K562 (cell line): ENCODE results near the gene GFAP.

Experiments used
- CHD2 ChIP-seq: IDR thresholded peaks from 2 replicates; pipeline ENCODE4 v1.6.1; 2011; ENCODE audit warnings: low read depth, low read length
- KLF13 ChIP-seq: fragments of 450-650 bp; IDR thresholded peaks from 2 replicates; pipeline ENCODE4 v1.6.1; 2016; ENCODE audit warnings: missing genetic modification characterization, low read depth, mild to moderate bottlenecking, missing compliant biosample characterization, moderate library complexity, borderline replicate concordance
- ZNF12 ChIP-seq: sonication (generic); formaldehyde crosslinking; IDR thresholded peaks from 2 replicates; pipeline ENCODE4 v1.4.0; 2020; ENCODE audit warnings: mild to moderate bottlenecking, missing genetic modification reagents
- TF ChIP-seq, protein P1 (sequence below), 3 experiments: IDR thresholded peaks in 2 of 3; conservative IDR thresholded peaks in 1 of 3; 2 replicates each; pipeline ENCODE4 v1.5.1; 2011 to 2012; ENCODE audit warnings: low read length in 3 of 3, mild to moderate bottlenecking in 3 of 3, control low read depth in 2 of 3, improper control_type of control experiment in 1 of 3, inconsistent platforms in 1 of 3, low read depth in 1 of 3, mixed read lengths in 1 of 3, moderate library complexity in 1 of 3; ENCODE audit not compliant: insufficient read depth in 2 of 3
- TF ChIP-seq, protein P2 (sequence below), 2 experiments: fragments of 450-650 bp in 1 of 2; sonication (generic) in 1 of 2; formaldehyde crosslinking; conservative IDR thresholded peaks; 2 replicates each; pipeline versions ENCODE4 v1.4.0 to v1.8.1; 2020 to 2022; ENCODE audit warnings: mild to moderate bottlenecking in 1 of 2, missing genetic modification reagents in 1 of 2

DNA sequence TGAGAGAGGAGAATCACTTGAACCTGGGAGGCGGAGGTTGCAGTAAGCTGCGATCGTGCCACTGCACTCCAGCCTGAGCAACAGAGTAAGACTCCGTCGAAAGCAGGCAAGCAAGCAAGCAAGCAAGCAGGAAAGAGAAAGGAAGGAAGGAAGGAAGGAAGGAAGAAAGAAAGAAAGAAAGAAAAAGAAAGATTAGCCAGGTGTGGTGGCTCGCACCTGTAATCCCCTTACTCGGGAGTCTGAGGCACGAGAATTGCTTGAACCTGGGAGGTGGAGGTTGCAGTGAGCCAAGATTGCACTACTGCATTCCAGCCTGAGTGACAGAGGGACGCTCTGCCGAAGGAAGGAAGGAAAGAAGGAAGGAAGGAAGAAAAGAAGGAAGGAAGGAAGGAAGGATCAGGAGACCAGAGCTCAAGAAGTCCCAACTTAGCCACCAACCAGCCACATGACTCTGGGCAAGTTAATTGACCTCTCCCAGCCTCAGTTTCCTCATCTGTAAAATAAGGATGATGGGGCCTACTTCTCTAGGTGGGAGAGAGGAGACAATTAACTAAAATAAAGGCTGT lies 6.5 kb downstream of the GFAP start:
- TF ChIP-seq ZNF12 (CRISPR knock-in tag) (no peak), CHD2 (no peak), KLF13 (tag) (no peak)
- TF ChIP-seq, protein P1, sequence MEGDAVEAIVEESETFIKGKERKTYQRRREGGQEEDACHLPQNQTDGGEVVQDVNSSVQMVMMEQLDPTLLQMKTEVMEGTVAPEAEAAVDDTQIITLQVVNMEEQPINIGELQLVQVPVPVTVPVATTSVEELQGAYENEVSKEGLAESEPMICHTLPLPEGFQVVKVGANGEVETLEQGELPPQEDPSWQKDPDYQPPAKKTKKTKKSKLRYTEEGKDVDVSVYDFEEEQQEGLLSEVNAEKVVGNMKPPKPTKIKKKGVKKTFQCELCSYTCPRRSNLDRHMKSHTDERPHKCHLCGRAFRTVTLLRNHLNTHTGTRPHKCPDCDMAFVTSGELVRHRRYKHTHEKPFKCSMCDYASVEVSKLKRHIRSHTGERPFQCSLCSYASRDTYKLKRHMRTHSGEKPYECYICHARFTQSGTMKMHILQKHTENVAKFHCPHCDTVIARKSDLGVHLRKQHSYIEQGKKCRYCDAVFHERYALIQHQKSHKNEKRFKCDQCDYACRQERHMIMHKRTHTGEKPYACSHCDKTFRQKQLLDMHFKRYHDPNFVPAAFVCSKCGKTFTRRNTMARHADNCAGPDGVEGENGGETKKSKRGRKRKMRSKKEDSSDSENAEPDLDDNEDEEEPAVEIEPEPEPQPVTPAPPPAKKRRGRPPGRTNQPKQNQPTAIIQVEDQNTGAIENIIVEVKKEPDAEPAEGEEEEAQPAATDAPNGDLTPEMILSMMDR (IDR thresholded peaks at IDR 0.05 in 2 of 3, conservative IDR thresholded peaks at IDR 0.05 in 1 of 3; ENCODE audit: insufficient read depth in 2 of 3, low read depth in 1 of 3, low read length in 3 of 3), result no peak
- TF ChIP-seq, protein P2, sequence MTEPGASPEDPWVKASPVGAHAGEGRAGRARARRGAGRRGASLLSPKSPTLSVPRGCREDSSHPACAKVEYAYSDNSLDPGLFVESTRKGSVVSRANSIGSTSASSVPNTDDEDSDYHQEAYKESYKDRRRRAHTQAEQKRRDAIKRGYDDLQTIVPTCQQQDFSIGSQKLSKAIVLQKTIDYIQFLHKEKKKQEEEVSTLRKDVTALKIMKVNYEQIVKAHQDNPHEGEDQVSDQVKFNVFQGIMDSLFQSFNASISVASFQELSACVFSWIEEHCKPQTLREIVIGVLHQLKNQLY (CRISPR knock-in tag; conservative IDR thresholded peaks at IDR 0.05), result no peak
